GM18507 (cell line): Measurements from ENCODE around the gene STC2.
"Not testable (repeated sequence)": the region's sequence is repeated elsewhere in the genome, so short reads cannot be mapped to it uniquely, and the experiment has no call there.

Experiments
- DNase-seq: peaks from one replicate; pipeline ENCODE4 v3.0.0; 2011; ENCODE audit warnings: low read depth; ENCODE audit not compliant: insufficient read length; ENCODE audit errors: extremely low spot score
- FAIRE-seq: peaks from 2 replicates; lab custom pipeline; 2011; peaks lifted over from hg19 to GRCh38; lab: Jason Lieb, UNC

Gene STC2, protein sequence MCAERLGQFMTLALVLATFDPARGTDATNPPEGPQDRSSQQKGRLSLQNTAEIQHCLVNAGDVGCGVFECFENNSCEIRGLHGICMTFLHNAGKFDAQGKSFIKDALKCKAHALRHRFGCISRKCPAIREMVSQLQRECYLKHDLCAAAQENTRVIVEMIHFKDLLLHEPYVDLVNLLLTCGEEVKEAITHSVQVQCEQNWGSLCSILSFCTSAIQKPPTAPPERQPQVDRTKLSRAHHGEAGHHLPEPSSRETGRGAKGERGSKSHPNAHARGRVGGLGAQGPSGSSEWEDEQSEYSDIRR

DNA sequence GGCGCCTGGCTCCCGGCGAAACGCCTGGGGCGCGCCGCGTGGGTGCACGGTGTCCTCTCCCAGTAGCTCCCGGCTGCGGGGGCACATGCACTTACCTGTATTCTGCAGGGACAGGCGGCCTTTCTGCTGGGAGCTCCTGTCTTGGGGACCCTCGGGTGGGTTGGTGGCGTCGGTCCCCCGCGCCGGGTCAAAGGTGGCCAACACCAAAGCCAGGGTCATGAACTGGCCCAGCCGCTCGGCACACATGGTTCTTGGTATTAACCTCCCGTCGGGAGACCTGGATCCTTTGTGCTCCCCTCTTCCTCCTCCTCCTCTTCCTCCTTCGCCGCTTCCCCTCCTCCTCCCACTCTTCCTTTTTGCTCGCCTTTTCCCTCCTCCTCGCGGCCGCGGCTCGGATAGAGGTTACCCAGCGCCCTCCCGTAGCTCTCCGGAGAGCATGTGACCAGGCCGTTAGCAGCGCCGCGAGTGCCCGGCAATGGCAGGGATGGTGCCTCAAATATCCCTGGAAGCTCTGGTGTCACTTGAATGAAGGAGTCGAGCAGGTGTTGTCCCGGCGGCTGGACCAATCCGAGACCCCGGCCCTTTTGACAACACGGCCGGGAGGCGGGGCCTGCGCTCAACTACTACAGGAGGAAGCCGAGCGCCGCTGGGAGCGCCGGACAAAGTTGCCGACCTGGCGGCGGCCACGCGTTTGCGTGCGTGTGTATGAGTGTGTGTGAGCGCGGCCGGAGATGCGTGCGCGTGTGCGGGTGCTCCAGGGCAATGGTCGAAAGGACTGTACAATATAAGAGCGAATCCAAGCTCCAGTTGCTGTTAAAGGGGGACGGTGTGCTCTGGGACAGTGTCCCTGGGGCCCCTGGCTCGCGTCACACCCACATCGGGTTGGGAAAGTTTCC, at the start of gene STC2:
TSS of gene STC2 (minus strand) at position 467 of the 896 bp plus-strand sequence. CDS start at position 246, 221 bp downstream.
- DNase-seq (peak; percentile 64), FAIRE-seq (peak; percentile 54)

DNA sequence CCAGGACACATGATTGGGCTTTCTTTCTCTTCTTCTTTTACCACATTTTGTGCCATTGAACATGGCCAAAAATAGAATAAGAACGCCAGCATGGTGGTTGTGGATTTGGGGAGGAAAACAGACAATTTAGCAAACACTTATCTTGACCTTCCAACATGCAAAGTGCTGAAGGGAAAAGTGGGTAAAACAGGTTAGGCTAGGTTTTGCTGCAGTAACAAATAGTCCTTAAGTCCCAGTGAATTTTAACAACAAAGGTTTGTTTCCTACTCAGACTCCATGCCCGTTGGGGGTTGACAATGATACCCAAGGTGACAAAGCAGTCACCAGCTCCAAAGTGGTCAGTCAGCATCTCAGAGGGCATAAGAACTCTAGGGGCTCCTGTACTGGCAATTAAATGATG, 43.2 kb upstream of the STC2 start:
- no peak for DNase-seq
- FAIRE-seq: no peak

DNA sequence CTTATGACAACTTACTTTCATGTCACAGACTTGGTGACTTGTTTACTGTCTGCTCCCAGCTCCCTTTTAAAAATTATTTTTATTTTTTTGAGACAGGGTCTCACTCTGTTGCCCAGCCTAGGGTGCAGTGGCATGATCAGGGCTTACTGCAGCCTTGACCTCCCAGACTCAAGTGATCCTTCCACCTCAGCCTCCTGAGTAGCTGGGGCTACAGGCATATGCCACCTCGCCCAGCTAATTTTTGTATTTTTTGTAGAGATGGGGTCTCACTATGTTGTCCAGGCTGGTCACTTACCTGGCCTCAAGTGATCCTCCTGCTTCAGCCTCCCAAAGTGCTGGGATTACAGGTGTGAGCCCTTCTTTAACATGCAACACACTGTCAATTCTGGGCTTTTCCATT, 35.2 kb upstream of the STC2 start:
- not testable (repeated sequence) for DNase-seq, FAIRE-seq

DNA sequence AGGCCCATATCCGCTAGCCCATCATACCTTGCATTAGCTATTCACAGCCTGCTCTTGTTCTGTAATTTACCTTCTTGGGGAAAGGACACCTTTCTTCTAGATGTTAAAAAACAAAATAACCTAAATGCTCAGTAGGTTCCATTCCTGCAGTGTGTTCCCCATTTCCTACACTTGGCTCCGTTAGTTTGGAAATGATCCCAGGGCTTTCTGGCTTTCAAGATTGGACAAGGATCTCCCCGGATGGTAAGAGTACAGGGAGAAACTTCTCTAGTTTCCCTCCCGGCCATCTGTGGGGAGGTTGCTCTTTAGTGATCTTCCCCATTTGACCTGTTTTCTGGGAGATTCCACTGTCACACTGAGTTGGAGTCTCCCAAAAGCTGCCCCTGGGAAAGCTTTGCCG, 27.3 kb upstream of the STC2 start:
- DNase-seq (no peak), FAIRE-seq (no peak)

DNA sequence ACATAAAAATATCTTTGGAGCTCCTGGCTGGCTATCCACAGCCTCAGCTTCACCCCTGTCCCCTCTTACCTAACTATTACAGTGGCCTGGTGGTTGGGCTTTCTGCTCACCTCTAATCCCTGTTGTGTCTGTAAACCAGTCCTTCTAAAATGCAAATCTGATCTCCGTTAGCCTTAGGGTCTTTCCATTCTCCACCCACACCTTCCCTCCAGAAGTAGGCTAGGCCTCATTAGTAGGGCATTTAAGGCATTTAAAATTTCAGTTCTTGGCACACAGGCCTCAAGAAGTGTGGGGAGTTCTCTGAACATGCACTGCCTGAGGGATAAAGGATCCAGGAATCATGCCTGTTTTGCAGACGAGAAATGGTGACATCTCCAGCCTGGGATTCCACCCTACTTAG, 26.4 kb upstream of the STC2 start:
- FAIRE-seq (no peak), DNase-seq (no peak)

DNA sequence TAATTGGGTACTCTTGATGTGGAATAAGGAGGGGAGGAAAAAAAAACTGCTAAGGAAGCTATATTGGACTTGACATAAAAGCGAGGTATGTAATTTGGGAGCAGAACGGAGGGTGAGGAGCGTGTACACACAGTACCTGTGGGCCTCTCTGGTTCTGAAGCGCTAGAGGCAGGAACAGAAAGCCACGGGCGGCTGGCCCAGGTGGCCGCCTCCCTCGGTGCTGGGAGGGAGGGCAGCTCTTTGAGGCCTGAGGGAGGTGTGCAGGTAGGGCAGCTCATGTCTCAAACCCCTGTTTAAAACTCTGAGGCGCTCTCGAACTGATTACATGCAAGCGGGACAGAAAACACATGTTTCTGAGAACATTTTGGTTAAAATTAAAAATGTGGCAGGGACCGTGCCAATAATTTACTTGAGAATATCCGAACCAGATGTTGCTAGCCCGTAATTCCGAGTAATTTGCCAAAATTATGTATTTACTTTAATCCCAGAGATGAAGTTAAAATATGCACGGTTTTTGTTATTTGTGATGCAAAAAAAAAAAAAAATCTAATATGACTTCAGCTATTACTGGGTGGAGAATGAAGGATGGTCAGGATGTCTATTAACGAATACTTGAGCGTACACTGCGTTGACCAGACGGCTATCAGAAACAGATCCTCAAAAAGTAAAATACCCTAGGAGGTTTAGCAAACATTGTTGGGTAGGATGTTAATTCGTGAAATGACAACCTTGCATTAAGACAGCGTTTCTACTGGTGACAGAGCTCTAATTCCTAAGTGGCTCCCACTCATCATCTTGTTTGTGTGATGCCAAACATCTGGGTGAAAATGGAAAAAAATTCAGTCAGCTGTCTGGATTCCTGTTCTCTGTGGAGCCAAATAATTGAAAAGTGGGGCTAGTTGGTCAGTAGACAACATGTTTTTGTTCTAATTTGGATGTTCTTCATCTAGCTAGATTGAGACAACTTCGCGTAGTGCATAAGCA, 24.4 kb upstream of the STC2 start:
- DNase-seq: no peak
- no peak for FAIRE-seq

DNA sequence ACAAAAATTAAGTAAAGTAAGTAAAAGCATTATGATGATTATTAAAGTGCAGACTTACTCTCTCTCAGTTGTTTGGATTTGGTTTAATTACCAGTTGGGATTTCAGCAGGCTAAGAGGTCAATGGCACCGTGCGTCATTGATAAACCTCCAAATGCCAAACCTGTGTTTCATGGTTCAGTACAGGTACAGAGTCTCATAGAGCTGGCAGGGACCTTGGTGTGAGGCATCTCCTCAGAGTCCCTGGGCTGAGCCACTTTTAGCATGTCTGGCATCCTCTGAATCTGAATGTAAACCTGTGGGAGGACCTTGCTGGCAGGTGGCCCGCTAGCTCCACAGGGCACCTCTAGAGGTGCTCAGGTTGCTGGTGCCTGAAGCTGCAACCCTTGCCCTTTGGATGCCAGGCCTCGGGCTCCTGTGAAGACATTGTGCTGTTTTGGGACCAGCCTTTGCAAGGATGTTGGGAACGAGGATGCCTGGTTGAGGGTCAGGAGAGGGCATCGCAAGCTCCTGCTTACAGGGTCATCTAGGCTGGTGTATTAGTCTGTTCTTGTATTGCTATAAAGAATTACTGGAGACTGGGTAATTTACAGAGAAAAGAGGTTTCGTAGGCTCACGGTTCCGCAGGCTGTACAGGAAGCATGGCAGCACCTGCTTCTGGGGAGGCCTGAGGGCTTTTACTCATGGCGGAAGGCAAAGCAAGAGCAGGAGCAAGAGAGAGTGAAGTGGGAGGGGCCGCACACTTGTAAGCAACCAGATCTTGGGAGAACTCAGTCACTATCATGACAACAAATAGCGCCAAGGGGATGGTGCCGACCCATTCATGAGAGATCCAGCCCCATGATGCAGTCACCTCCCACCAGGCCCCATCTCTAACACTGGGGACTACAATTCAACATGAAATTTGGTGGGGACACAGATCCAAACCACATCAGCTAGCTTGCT, 14.9 kb upstream of the STC2 start:
- FAIRE-seq: no peak
- no peak for DNase-seq

DNA sequence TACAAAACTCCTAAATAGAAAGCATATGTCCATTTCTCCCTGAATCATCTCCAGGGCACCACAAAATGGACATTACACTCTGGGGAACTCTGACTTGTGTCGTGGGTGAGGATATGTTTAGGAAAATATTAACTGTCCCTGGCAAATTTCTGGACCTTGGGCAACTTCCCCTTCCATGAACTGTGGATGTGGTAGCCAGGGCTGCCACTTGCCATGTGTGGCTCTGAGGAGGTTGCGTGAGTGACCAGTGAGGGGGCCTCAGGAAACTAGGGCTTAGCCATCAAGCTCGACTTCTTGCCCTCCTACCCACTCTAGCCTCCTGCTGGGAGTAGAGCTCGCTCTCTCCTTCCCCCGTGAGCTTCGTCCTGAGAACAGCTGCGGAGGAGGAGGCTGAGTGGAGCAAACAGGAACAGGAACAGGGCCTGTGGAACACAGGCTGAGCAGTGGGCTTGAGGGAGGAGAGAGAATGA, 13.8 kb upstream of the STC2 start:
- FAIRE-seq (no peak), DNase-seq (no peak)

DNA sequence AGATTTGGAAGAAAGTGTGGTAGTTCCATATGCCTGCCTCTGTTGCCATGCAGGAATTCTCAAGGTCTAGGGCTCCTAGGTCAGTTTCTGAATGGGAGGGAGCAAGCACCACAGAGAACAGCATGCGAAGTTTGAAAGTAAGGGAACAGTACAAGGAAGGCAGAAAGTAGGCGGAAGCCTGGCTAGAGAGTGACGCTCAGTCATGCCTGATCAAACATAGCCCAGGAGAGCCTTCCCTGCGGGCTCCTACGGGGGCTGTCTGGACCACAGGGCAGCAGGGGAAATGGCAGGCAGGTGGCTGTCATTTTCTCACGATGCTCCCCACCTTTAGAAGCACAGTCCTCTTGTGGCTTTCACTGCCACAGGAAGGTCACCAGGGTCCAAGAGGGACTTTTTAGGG, 12.8 kb upstream of the STC2 start:
- FAIRE-seq: no peak
- DNase-seq: no peak

DNA sequence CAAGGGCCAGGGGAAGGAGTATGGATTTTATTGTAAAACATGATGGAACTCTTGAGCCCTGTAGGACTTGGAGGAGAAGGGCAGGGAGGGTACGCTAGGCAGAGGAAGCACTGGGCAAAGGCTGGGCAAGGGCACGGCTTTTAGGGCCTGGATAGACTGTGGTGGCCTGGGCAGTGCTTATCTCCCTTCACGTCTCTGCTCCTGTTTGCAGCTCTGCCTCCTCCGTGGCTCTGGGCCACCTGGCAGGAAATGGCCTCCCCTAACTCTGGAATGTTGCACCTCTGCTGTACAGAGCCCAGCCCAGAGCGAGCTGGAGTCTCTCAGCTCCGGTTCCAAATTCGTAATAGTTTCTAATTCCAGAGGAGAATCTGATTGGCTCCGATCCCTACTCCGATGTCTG, 12.2 kb upstream of the STC2 start:
- FAIRE-seq: no peak

DNA sequence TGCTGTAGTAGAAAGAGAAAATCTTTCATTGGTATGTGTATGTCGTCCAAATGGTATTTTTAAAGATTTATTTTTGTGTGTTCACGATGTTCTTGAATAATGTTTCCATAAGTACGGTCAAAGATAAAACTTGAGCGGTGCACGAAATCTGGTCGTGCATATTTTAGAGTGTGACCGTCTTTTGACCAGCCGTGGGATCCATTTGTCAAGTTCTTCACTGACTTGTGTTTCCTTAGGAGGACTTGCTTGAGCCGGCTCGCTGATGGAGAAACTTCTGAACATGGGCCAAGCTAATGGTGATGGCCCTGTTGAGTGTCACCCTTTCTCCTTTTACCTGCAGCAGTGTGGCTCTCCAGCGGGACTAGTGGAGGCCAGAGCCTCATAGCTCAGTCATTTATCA, 11.1 kb upstream of the STC2 start:
- DNase-seq (no peak), FAIRE-seq (no peak)

More for the DNA sequence above, 12.2 kb upstream of the STC2 start:
- no peak for DNase-seq

DNA sequence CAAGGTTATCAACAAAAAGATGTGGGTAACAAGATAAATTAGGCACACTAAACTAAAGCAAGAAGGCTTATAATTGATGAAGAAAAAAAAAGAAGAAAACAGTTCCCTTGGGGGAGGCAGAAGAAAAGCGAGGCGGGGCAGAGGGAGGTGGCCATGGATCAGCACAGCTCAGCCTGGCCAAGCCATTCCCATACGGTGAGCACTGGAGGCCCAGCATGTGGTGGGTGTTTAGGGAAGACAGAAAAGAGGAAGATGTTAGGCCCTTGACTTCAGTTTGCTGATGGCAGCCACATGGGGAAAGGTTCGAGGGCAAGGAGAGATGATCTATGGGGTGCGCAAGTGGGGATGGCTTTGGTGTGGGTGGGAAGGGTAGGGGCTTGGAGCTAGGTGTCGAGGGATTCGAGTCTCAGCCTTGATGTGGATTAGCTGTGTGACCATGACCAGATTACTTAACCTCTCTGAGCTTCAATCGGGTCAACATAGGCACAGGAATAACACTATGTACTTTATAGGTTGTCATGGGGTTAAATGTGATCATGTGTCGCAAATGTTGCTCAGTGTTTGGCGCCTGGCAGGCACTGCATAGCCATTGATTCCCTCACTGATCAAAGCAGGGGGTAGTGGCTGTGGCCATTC, 10.3 kb upstream of the STC2 start:
- no peak for DNase-seq
- FAIRE-seq: no peak

DNA sequence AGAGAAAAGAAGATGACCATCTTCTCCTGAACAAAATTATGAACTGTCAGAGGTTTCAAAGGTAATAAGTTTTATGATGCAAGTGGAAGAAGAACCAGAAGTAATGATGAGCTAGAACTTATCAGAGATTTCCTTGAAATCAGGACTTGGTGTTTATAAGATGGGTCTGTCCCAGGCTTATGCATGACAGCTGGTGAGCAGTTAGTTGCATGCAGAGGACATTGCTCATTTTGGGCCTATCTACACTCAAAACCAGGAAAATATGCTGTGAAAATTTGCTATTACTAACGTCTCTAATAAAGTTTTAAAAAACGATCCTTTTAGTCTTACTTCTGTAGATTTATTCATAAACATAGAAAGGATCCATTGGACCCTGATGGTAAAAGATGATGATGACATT, 6.6 kb upstream of the STC2 start:
- DNase-seq (no peak), FAIRE-seq (no peak)

DNA sequence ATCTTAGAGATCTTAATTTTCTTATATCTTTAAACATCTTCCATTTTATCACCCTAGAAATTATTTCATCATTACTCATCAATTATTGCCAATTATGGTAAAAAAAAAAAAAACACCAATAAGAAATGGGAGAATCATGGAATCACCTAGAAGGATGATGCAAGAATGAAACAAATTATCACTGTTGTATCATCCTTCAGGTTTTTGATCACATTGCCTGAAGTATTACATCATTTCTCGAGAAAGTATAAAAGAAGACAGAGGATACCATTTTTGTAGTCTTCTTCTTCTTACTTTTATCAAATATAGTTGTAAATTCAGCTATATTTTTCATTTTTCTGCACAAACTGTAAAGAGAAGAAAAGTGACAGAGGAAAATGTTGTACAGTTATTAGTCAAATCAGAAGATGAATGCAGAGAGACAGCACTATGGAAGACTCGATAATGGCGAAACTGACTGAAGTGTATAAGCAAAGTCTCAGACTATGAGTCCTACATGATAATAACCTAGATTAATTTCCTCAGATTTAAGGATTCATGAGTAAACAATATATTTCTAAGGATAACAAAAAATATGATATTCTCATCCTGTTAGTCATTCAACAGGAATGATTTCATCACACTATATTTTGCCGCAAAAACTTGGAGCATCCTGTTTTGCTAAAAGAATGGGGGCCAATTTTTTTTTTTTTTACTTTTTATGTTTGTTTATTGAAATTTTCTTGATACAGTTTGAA, 5.9 kb upstream of the STC2 start:
- no peak for DNase-seq
- FAIRE-seq: no peak

DNA sequence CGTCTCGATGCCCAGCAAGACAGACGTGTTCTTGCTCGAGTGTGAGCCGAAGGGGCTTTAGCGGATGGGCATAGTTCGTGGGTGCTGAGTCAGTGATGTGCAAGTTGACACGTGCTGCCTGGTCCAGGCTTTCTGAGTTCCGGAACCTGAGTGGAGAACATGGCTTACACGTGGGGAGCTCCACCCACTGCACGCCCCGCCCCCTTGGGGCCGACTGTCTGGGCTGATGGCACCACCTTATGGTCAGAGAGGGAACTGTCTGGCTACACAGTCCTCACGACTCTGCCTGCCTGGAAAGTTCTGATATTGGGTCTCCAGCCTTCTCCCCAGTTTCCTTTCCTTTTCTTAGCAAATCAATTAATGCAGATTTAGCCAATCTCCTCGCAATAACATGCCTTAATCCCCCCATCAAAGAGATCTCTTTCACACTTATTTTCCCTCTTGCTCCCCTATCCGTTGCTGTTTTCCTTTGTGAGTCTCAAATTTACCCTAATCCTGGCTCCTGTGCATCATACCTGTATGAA, 3.8 kb upstream of the STC2 start:
- peak; percentile 93 for FAIRE-seq
- DNase-seq: peak; percentile 80

DNA sequence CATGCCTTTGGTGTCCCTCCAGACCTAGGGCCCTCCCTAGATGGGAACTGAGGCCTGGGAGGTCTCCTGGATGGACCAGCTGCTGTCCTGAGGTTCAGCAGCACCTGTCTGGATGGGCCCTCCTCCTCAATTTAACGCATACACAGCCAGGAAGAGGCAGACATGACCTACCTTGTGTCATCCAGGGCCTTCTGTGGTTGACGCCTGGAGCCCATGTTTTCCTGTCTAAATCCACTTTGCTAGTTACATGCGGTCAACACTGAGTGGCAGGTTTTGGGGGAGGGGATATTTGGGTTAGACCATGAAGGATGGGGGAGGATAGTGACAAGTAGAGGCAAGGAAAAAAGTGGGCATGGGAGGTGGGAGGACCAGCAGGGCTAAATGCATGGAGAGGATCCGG, 3.1 kb upstream of the STC2 start:
- no peak for FAIRE-seq
- no peak for DNase-seq
